DND-41 (cell line): ENCODE data around the gene EDIL3.
"Not testable (repeated sequence)": the region's sequence is repeated elsewhere in the genome, so short reads cannot be mapped to it uniquely, and the experiment has no call there.

ENCODE experiments used
- ATAC-seq: fragments of 200-7000 bp; cut with Tn5 transposase; 3 replicates; pipeline ENCODE4 v1.9.1; 2021; ENCODE audit warnings: low read depth; ENCODE audit not compliant: insufficient read depth
- DNase-seq: peaks from one replicate; pipeline ENCODE4 v3.0.0-alpha.2; 2020
- H2AFZ ChIP-seq: 2 replicates; pipeline ENCODE4 v1.6.0; 2012; ENCODE audit warnings: low read depth, low read length
- H3K27ac ChIP-seq: 2 replicates; pipeline ENCODE4 v1.5.1; 2012; ENCODE audit warnings: low read length, inconsistent platforms
- H3K27me3 ChIP-seq: fragments of 200-600 bp; sonication (generic); 2 replicates; pipeline ENCODE4 v1.6.0; 2012; ENCODE audit warnings: low read length, mild to moderate bottlenecking, inconsistent platforms; ENCODE audit not compliant: insufficient read depth, poor library complexity
- H3K36me3 ChIP-seq: 2 replicates; pipeline ENCODE4 v1.5.1; 2012; ENCODE audit warnings: low read length, inconsistent platforms; ENCODE audit not compliant: insufficient read depth
- H3K4me1 ChIP-seq: 2 replicates; pipeline ENCODE4 v1.5.1; 2012; ENCODE audit warnings: mild to moderate bottlenecking, low read length; ENCODE audit not compliant: insufficient read depth
- H3K4me2 ChIP-seq: 2 replicates; pipeline ENCODE4 v1.6.0; 2012; ENCODE audit warnings: mild to moderate bottlenecking, moderate library complexity, low read length, inconsistent platforms; ENCODE audit not compliant: insufficient read depth
- H3K4me3 ChIP-seq, 2 experiments: fragments of 200-600 bp in 1 of 2; shearing (Covaris generic) in 1 of 2; 2 replicates each; pipeline ENCODE4 v1.5.1; 2012 to 2016; ENCODE audit warnings: inconsistent platforms in 2 of 2, low read length in 2 of 2, mild to moderate bottlenecking in 2 of 2, low read depth in 1 of 2, moderate library complexity in 1 of 2
- H3K79me2 ChIP-seq: 2 replicates; pipeline ENCODE4 v1.6.0; 2012; ENCODE audit warnings: low read length, inconsistent platforms; ENCODE audit not compliant: insufficient read depth
- H3K9ac ChIP-seq: 2 replicates; pipeline ENCODE4 v1.6.0; 2012; ENCODE audit warnings: low read depth, mild to moderate bottlenecking, inconsistent platforms, low read length, moderate library complexity
- H3K9me3 ChIP-seq: 2 replicates; pipeline ENCODE4 v1.5.1; 2012; ENCODE audit warnings: low read length, moderate library complexity, mild to moderate bottlenecking, inconsistent platforms; ENCODE audit not compliant: insufficient read depth, severe bottlenecking
- H4K20me1 ChIP-seq: 2 replicates; pipeline ENCODE4 v1.6.0; 2012; ENCODE audit warnings: low read length; ENCODE audit not compliant: insufficient read depth
- CTCF ChIP-seq: IDR thresholded peaks from 2 replicates; pipeline ENCODE4 v1.5.1; 2012; ENCODE audit warnings: borderline replicate concordance, low read length, moderate library complexity, mild to moderate bottlenecking; ENCODE audit not compliant: poor library complexity, severe bottlenecking; ENCODE audit errors: extremely low read depth
- EZH2 ChIP-seq: IDR thresholded peaks from 3 replicates; pipeline ENCODE4 v1.6.1; 2012; ENCODE audit warnings: borderline replicate concordance, low read depth, mild to moderate bottlenecking, moderate library complexity, low read length, inconsistent platforms; ENCODE audit not compliant: severe bottlenecking

EDIL3 gene

GRCh38 chr5:84322646-84323045 lies 62.0 kb downstream of the EDIL3 start:
- Histone ChIP-seq H3K27ac (no peak overlapping the region), H3K27me3 (no peaks in the 10 kb centered on the region), H3K36me3 (no peaks in the 10 kb centered on the region), H3K4me2 (no peak overlapping the region), H3K9me3 (no peaks in the 10 kb centered on the region), H3K4me3 (no peak overlapping the region), H3K79me2 (no peaks in the 10 kb centered on the region), H2AFZ (no peak overlapping the region), H4K20me1 (no peaks in the 10 kb centered on the region), H3K4me1 (no peaks in the 10 kb centered on the region), H3K9ac (no peak overlapping the region)
- TF ChIP-seq EZH2 (no peak), CTCF (no peak)
- no peak for DNase-seq
- ATAC-seq = no peak

GRCh38 chr5:84317826-84318225 lies 66.9 kb downstream of the EDIL3 start:
- H3K79me2 ChIP-seq, H3K27ac ChIP-seq, H3K9me3 ChIP-seq, H3K4me3 ChIP-seq, H3K4me1 ChIP-seq, H2AFZ ChIP-seq, H3K27me3 ChIP-seq, H3K36me3 ChIP-seq, ATAC-seq, H3K4me2 ChIP-seq, H4K20me1 ChIP-seq, DNase-seq, H3K9ac ChIP-seq: not testable (repeated sequence)

- not testable (repeated sequence) for H2AFZ ChIP-seq, H3K27me3 ChIP-seq, H3K4me1 ChIP-seq, DNase-seq, ATAC-seq, H3K27ac ChIP-seq, H3K36me3 ChIP-seq, H3K4me2 ChIP-seq, H4K20me1 ChIP-seq, H3K79me2 ChIP-seq, H3K9ac ChIP-seq, H3K9me3 ChIP-seq, H3K4me3 ChIP-seq
Measured at GRCh38 chr5:84312280-84312679, 72.4 kb downstream of the EDIL3 start.

GRCh38 chr5:84309850-84310249 lies 74.8 kb downstream of the EDIL3 start:
- not testable (repeated sequence) for H3K4me1 ChIP-seq, DNase-seq, H3K9ac ChIP-seq, ATAC-seq, H3K79me2 ChIP-seq, H3K4me2 ChIP-seq, H3K36me3 ChIP-seq, H3K27ac ChIP-seq, H3K4me3 ChIP-seq, H4K20me1 ChIP-seq, H3K9me3 ChIP-seq, H3K27me3 ChIP-seq, H2AFZ ChIP-seq

- H3K9ac ChIP-seq = no peak overlapping the region
- no peaks in the 10 kb centered on the region for H3K27me3 ChIP-seq
- H3K27ac ChIP-seq = no peak overlapping the region
- ATAC-seq (no peak), DNase-seq (no peak)
- H2AFZ ChIP-seq = no peak overlapping the region
- TF ChIP-seq EZH2 = no peak
- TF ChIP-seq CTCF = no peak
- H3K4me1 ChIP-seq = no peaks in the 10 kb centered on the region
- no peaks in the 10 kb centered on the region for H3K79me2 ChIP-seq
- no peak overlapping the region for H3K4me3 ChIP-seq
- H3K4me2 ChIP-seq = no peak overlapping the region
- H3K9me3 ChIP-seq = no peaks in the 10 kb centered on the region
- H3K36me3 ChIP-seq = no peaks in the 10 kb centered on the region
- H4K20me1 ChIP-seq = no peaks in the 10 kb centered on the region
Measured at GRCh38 chr5:84306601-84307000, 78.1 kb downstream of the EDIL3 start.
